GM23338 (cell line): ENCODE results near the gene ITGB2. TPM values are rescaled to one million over a fixed set of nuclear protein-coding genes. Genes with fewer than 3 reads are reported as not detected.

Experiments used
- ATAC-seq: fragments of 200-7000 bp; cut with Tn5 transposase; 3 replicates; pipeline ENCODE4 v1.9.1; 2020
- DNase-seq: peaks from one replicate; pipeline ENCODE4 v3.0.0-alpha.2; 2015; ENCODE audit warnings: low spot score
- H2AFZ ChIP-seq: fragments of 200-600 bp; sonication (generic); 2 replicates; pipeline ENCODE4 v1.8.0; 2016; ENCODE audit warnings: antibody characterized with exemption, mild to moderate bottlenecking, moderate library complexity
- H3F3A ChIP-seq: fragments of 200-600 bp; sonication (generic); replicated peaks from 2 replicates; pipeline ENCODE4 v1.8.0; 2017; ENCODE audit warnings: antibody characterized with exemption, mixed run types, low read depth
- H3K27ac ChIP-seq: fragments of 200-600 bp; sonication (generic); 2 replicates; pipeline ENCODE4 v1.6.1; 2016; ENCODE audit warnings: low read depth
- H3K27me3 ChIP-seq: fragments of 200-600 bp; sonication (generic); 2 replicates; pipeline ENCODE4 v1.8.0; 2016; ENCODE audit warnings: mild to moderate bottlenecking, mixed run types, moderate library complexity; ENCODE audit not compliant: insufficient read depth
- H3K36me3 ChIP-seq: fragments of 200-600 bp; sonication (generic); 2 replicates; pipeline ENCODE4 v1.8.0; 2016; ENCODE audit warnings: mild to moderate bottlenecking; ENCODE audit not compliant: insufficient read depth
- H3K4me1 ChIP-seq: fragments of 200-600 bp; sonication (generic); 2 replicates; pipeline ENCODE4 v1.8.0; 2016; ENCODE audit warnings: mild to moderate bottlenecking, moderate library complexity; ENCODE audit not compliant: insufficient read depth
- H3K4me2 ChIP-seq: fragments of 200-600 bp; sonication (generic); 2 replicates; pipeline ENCODE4 v1.7.1; 2017; ENCODE audit warnings: mixed run types
- H3K4me3 ChIP-seq: fragments of 200-600 bp; sonication (generic); 2 replicates; pipeline ENCODE4 v1.6.1; 2016; ENCODE audit warnings: mixed run types
- H3K79me2 ChIP-seq: fragments of 200-600 bp; sonication (generic); replicated peaks from 2 replicates; pipeline ENCODE4 v1.8.0; 2017; ENCODE audit warnings: mild to moderate bottlenecking; ENCODE audit not compliant: insufficient read depth
- H3K9me2 ChIP-seq: fragments of 200-600 bp; sonication (generic); 2 replicates; pipeline ENCODE4 v1.8.0; 2017; ENCODE audit not compliant: insufficient read depth
- H4K20me1 ChIP-seq: fragments of 200-600 bp; sonication (generic); replicated peaks from 2 replicates; pipeline ENCODE4 v1.8.0; 2017; ENCODE audit warnings: mild to moderate bottlenecking; ENCODE audit not compliant: insufficient read depth
- H3K27ac Mint-ChIP-seq: 2 replicates; pipeline ENCODE4 v1.8.0; 2020; ENCODE audit warnings: inconsistent platforms, mild to moderate bottlenecking, moderate library complexity, mixed read lengths
- H3K27me3 Mint-ChIP-seq: 3 replicates; pipeline ENCODE4 v1.8.0; 2022; ENCODE audit warnings: low read depth, mild to moderate bottlenecking, moderate library complexity, mixed read lengths, inconsistent platforms; ENCODE audit not compliant: insufficient read depth, poor library complexity
- H3K36me3 Mint-ChIP-seq: 3 replicates; pipeline ENCODE4 v1.8.0; 2021; ENCODE audit warnings: low read depth, mild to moderate bottlenecking, inconsistent platforms, moderate library complexity, mixed read lengths
- H3K4me1 Mint-ChIP-seq: 3 replicates; pipeline ENCODE4 v1.8.0; 2020; ENCODE audit warnings: mild to moderate bottlenecking, inconsistent platforms, mixed read lengths
- H3K4me3 Mint-ChIP-seq: 3 replicates; pipeline ENCODE4 v1.8.0; 2021; ENCODE audit warnings: moderate library complexity, mild to moderate bottlenecking, inconsistent platforms, mixed read lengths
- H3K9me3 Mint-ChIP-seq: 3 replicates; pipeline ENCODE4 v1.8.0; 2020; ENCODE audit warnings: moderate library complexity, mild to moderate bottlenecking, inconsistent platforms, mixed read lengths
- CREB1 ChIP-seq: fragments of 250-450 bp; sonication (Bioruptor Pico); IDR thresholded peaks from 2 replicates; pipeline ENCODE4 v1.5.0; 2020; ENCODE audit warnings: low read depth, mild to moderate bottlenecking, moderate library complexity
- ETS1 ChIP-seq: IDR thresholded peaks from 2 replicates; pipeline ENCODE4 v1.6.1; 2016; ENCODE audit warnings: antibody characterized with exemption
- EZH2 ChIP-seq: fragments of 200-600 bp; sonication (generic); IDR thresholded peaks from one replicate; pipeline ENCODE4 v1.8.0; 2017; ENCODE audit warnings: antibody characterized with exemption, mild to moderate bottlenecking, low read depth; ENCODE audit not compliant: unreplicated experiment
- EZH2phosphoT487 ChIP-seq: fragments of 200-600 bp; sonication (generic); IDR thresholded peaks from one replicate; pipeline ENCODE4 v1.8.1; 2018; ENCODE audit warnings: antibody characterized with exemption; ENCODE audit not compliant: unreplicated experiment
- JUNB ChIP-seq: IDR thresholded peaks from one replicate; pipeline ENCODE4 v1.6.1; 2016; ENCODE audit warnings: antibody characterized with exemption; ENCODE audit not compliant: unreplicated experiment
- NANOG ChIP-seq: IDR thresholded peaks from 2 replicates; pipeline ENCODE4 v1.6.1; 2016; ENCODE audit warnings: antibody characterized with exemption, borderline replicate concordance
- POLR2AphosphoS5 ChIP-seq: IDR thresholded peaks from 2 replicates; pipeline ENCODE4 v1.6.1; 2016; ENCODE audit warnings: antibody characterized with exemption, low read depth
- REST ChIP-seq: IDR thresholded peaks from one replicate; pipeline ENCODE4 v1.6.1; 2018; ENCODE audit warnings: antibody characterized with exemption; ENCODE audit not compliant: unreplicated experiment
- STAT1 ChIP-seq: IDR thresholded peaks from one replicate; pipeline ENCODE4 v1.6.1; 2016; ENCODE audit warnings: antibody characterized with exemption; ENCODE audit not compliant: unreplicated experiment
- ZNF114 ChIP-seq: fragments of 250-450 bp; sonication (Bioruptor Pico); IDR thresholded peaks from 2 replicates; pipeline ENCODE4 v1.5.0; 2020; ENCODE audit warnings: mild to moderate bottlenecking, moderate library complexity
- ZNF331 ChIP-seq: fragments of 250-450 bp; sonication (Bioruptor Pico); IDR thresholded peaks from 2 replicates; pipeline ENCODE4 v1.5.0; 2020; ENCODE audit warnings: low read depth, mild to moderate bottlenecking, moderate library complexity
- ZNF462 ChIP-seq: fragments of 250-450 bp; sonication (Bioruptor Pico); IDR thresholded peaks from 2 replicates; pipeline ENCODE4 v1.5.0; 2020; ENCODE audit warnings: mild to moderate bottlenecking, moderate library complexity
- polyA plus RNA-seq: library from polyadenylated mRNA; unstranded; fragments of >200 nt; fragmentation: Nextera tagmentation; extraction: Ambion mirVana; gene quantifications from 2 replicates; pipeline ENCODE4 v1.2.1, GENCODE V29; 2016
- total RNA-seq: library from RNA; depleted of rRNA; stranded (reverse); fragments of >200 nt; shearing (Covaris generic); gene quantifications from 2 replicates; pipeline ENCODE4 v1.2.3, GENCODE V29; 2014
- TF ChIP-seq, protein P1 (sequence below), 2 experiments: fragments of 200-600 bp in 1 of 2; sonication (generic) in 1 of 2; conservative IDR thresholded peaks; 2 replicates each; pipeline versions ENCODE4 v1.5.1 to v1.6.1; 2016 to 2017; ENCODE audit warnings: antibody characterized with exemption in 2 of 2, low read depth in 2 of 2, mild to moderate bottlenecking in 2 of 2, moderate library complexity in 1 of 2

ITGB2 gene
- total and polyA plus RNA-seq, 2 experiments from 2014 or later: 0.44 to 0.63 TPM

GRCh38 chr21:44856131-44856530, 64.6 kb downstream of the ITGB2 start:
- Mint-ChIP-seq H3K4me3 (no peak overlapping the region), H3K27ac (no peak overlapping the region), H3K4me1 (no peaks in the 10 kb centered on the region; the same call in 2 of the 3 replicates), H3K9me3 (no peaks in the 10 kb centered on the region), H3K36me3 (peaks cover 70% of the 10 kb centered on the region), H3K27me3 (peaks cover 13% of the 10 kb centered on the region)
- no peak overlapping the region for H3K4me2 ChIP-seq
- ATAC-seq (no peak), DNase-seq (no peak)
- H3K27ac ChIP-seq: no peak overlapping the region
- H3K27me3 ChIP-seq: no peaks in the 10 kb centered on the region
- H3K36me3 ChIP-seq: peaks cover 25% of the 10 kb centered on the region
- H3K9me2 ChIP-seq: no peaks in the 10 kb centered on the region
- H2AFZ ChIP-seq: no peak overlapping the region
- H3K4me3 ChIP-seq: no peak overlapping the region
- no peaks in the 10 kb centered on the region for H3K4me1 ChIP-seq
- peaks cover 21% of the 10 kb centered on the region for H4K20me1 ChIP-seq
- TF ChIP-seq EZH2phosphoT487: no peak
- TF ChIP-seq ZNF331 (CRISPR knock-in tag): no peak
- TF ChIP-seq, protein P1, sequence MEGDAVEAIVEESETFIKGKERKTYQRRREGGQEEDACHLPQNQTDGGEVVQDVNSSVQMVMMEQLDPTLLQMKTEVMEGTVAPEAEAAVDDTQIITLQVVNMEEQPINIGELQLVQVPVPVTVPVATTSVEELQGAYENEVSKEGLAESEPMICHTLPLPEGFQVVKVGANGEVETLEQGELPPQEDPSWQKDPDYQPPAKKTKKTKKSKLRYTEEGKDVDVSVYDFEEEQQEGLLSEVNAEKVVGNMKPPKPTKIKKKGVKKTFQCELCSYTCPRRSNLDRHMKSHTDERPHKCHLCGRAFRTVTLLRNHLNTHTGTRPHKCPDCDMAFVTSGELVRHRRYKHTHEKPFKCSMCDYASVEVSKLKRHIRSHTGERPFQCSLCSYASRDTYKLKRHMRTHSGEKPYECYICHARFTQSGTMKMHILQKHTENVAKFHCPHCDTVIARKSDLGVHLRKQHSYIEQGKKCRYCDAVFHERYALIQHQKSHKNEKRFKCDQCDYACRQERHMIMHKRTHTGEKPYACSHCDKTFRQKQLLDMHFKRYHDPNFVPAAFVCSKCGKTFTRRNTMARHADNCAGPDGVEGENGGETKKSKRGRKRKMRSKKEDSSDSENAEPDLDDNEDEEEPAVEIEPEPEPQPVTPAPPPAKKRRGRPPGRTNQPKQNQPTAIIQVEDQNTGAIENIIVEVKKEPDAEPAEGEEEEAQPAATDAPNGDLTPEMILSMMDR (conservative IDR thresholded peaks at IDR 0.05; ENCODE audit: low read depth in 2 of 2): no peak
- no peak for TF ChIP-seq ZNF114
- TF ChIP-seq STAT1: no peak
- no peak for TF ChIP-seq NANOG
- no peak for TF ChIP-seq POLR2AphosphoS5
- TF ChIP-seq ZNF462: no peak
- no peak for TF ChIP-seq ETS1
- TF ChIP-seq JUNB: no peak
- TF ChIP-seq REST: no peak
- no peak for TF ChIP-seq CREB1 (CRISPR knock-in tag)
- TF ChIP-seq EZH2: no peak
- H3F3A ChIP-seq: no peaks in the 10 kb centered on the region
- H3K79me2 ChIP-seq: peaks cover 62% of the 10 kb centered on the region
